Thyroid gland (tissue), 4 donors: ENCODE results near the gene SUCLG2. TPM values are rescaled to one million over a fixed set of nuclear protein-coding genes. Genes with fewer than 3 reads are reported as not detected.

Source experiments
- DNase-seq, 2 donors: peaks; one replicate each; pipeline ENCODE4 v3.0.0-alpha.2; 2019
- H3K27ac ChIP-seq, 3 donors: fragments of 200-600 bp; sonication (generic); 1 replicate in 2 of 3; 2 replicates in 1 of 3; pipeline ENCODE4 v1.5.1; 2016 to 2019; ENCODE audit warnings: mild to moderate bottlenecking in 1 of 3, moderate library complexity in 1 of 3
- H3K27me3 ChIP-seq: fragments of 200-600 bp; sonication (generic); one replicate; pipeline ENCODE4 v1.5.1; 2019
- H3K36me3 ChIP-seq, 2 donors: fragments of 200-600 bp; sonication (generic); one replicate each; pipeline ENCODE4 v1.5.1; 2016 to 2019
- H3K4me1 ChIP-seq, 2 donors: fragments of 200-600 bp; sonication (generic); one replicate each; pipeline ENCODE4 v1.5.1; 2017 to 2019
- H3K4me3 ChIP-seq, 3 donors: fragments of 200-600 bp; sonication (generic); replicated peaks in 1 of 3; 1 replicate in 2 of 3; 2 replicates in 1 of 3; pipeline ENCODE4 v1.5.1; 2016; ENCODE audit warnings: mild to moderate bottlenecking in 1 of 3
- H3K9me3 ChIP-seq: fragments of 200-600 bp; sonication (generic); one replicate; pipeline ENCODE4 v1.5.1; 2017
- POLR2A ChIP-seq, 2 donors: fragments of 450-650 bp; IDR thresholded peaks; one replicate each; pipeline ENCODE4 v1.6.1; 2017; ENCODE audit warnings: antibody characterized with exemption in 2 of 2, mild to moderate bottlenecking in 2 of 2, moderate library complexity in 1 of 2
- WGBS, 2 donors: methylation state at CpG; one replicate each; pipeline ENCODE4 v1.1.5; 2017; 5-methylcytosine and 5-hydroxymethylcytosine counted together
- intact Hi-C: fragments of 100-400 bp; cut with DNase I; formaldehyde crosslinking; loops from one replicate; pipeline ENCODE4 v1.15.1; 2023
- total RNA-seq, 4 donors: library from RNA; depleted of rRNA; stranded (reverse); fragments of >200 nt; gene quantifications; one replicate each; pipeline ENCODE4 v1.2.3, GENCODE V29; 2016
- TF ChIP-seq, protein P1 (sequence below), 6 experiments: fragments of 200-600 bp in 3 of 6; fragments of 450-650 bp in 3 of 6; sonication (generic) in 3 of 6; IDR thresholded peaks; one replicate each; pipeline ENCODE4 v1.5.1; 2016 to 2019; ENCODE audit warnings: antibody characterized with exemption in 6 of 6, mild to moderate bottlenecking in 2 of 6, inconsistent platforms in 1 of 6, moderate library complexity in 1 of 6

Gene SUCLG2
- total RNA-seq, 4 donors from 2014 or later: 64.4 to 70.9 (median 70.7) TPM

- WGBS, 2 donors: 52 to 66% methylated on average over 4 of the region's 4 CpGs
- no peak for DNase-seq
- intact Hi-C loops: no loop called here
Measured at GRCh38 chr3:67381667-67382272, 272.6 kb downstream of the SUCLG2 start.

GRCh38 chr3:67380118-67380517, 274.3 kb downstream of the SUCLG2 start:
- Histone ChIP-seq H3K36me3 (no peaks in the 10 kb centered on the region), H3K9me3 (no peaks in the 10 kb centered on the region), H3K27ac (no peak overlapping the region), H3K4me1 (peaks cover 0 to 5% of the 10 kb centered on the region in 2 donors), H3K27me3 (no peaks in the 10 kb centered on the region), H3K4me3 (no peak overlapping the region)
- DNase-seq: no peak
- intact Hi-C loops: no loop called here
- TF ChIP-seq POLR2A (IDR thresholded peaks at IDR 0.05): no peak
- TF ChIP-seq, protein P1, sequence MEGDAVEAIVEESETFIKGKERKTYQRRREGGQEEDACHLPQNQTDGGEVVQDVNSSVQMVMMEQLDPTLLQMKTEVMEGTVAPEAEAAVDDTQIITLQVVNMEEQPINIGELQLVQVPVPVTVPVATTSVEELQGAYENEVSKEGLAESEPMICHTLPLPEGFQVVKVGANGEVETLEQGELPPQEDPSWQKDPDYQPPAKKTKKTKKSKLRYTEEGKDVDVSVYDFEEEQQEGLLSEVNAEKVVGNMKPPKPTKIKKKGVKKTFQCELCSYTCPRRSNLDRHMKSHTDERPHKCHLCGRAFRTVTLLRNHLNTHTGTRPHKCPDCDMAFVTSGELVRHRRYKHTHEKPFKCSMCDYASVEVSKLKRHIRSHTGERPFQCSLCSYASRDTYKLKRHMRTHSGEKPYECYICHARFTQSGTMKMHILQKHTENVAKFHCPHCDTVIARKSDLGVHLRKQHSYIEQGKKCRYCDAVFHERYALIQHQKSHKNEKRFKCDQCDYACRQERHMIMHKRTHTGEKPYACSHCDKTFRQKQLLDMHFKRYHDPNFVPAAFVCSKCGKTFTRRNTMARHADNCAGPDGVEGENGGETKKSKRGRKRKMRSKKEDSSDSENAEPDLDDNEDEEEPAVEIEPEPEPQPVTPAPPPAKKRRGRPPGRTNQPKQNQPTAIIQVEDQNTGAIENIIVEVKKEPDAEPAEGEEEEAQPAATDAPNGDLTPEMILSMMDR (IDR thresholded peaks at IDR 0.05): no peak
- 96% methylated on average over 2 of the region's 2 CpGs for WGBS, 2 donors

More at GRCh38 chr3:67381667-67382272, 272.6 kb downstream of the SUCLG2 start:
- H3K9me3 ChIP-seq: no peaks in the 10 kb centered on the region
- H3K36me3 ChIP-seq: no peaks in the 10 kb centered on the region
- peaks cover 0 to 5% of the 10 kb centered on the region in 2 donors for H3K4me1 ChIP-seq
- no peak overlapping the region for H3K4me3 ChIP-seq
- no peak overlapping the region for H3K27ac ChIP-seq
- TF ChIP-seq, protein P1 (IDR thresholded peaks at IDR 0.05): peak; percentile 25 to 71 (median 54)
- TF ChIP-seq POLR2A (IDR thresholded peaks at IDR 0.05): no peak
- no peaks in the 10 kb centered on the region for H3K27me3 ChIP-seq

- Histone ChIP-seq H3K27me3 (no peaks in the 10 kb centered on the region), H3K36me3 (no peaks in the 10 kb centered on the region), H3K27ac (no peak overlapping the region), H3K9me3 (no peaks in the 10 kb centered on the region), H3K4me1 (no peaks in the 10 kb centered on the region), H3K4me3 (no peak overlapping the region)
- TF ChIP-seq POLR2A (IDR thresholded peaks at IDR 0.05): no peak
- TF ChIP-seq, protein P1 (IDR thresholded peaks at IDR 0.05): no peak
- 58 to 70% methylated on average over 3 of the region's 3 CpGs for WGBS, 2 donors
- intact Hi-C loops: no loop called here
- DNase-seq: peak; percentile 37 to 45
Measured at GRCh38 chr3:67377299-67377698, 277.1 kb downstream of the SUCLG2 start.

GRCh38 chr3:67376416-67376815, 278.0 kb downstream of the SUCLG2 start:
- TF ChIP-seq, protein P1 (IDR thresholded peaks at IDR 0.05): no peak
- no peak for TF ChIP-seq POLR2A (IDR thresholded peaks at IDR 0.05)
- H3K27me3 ChIP-seq: no peaks in the 10 kb centered on the region
- H3K9me3 ChIP-seq: no peaks in the 10 kb centered on the region
- H3K36me3 ChIP-seq: no peaks in the 10 kb centered on the region
- no peak for DNase-seq
- H3K27ac ChIP-seq: no peak overlapping the region
- H3K4me1 ChIP-seq: no peaks in the 10 kb centered on the region
- 95 to 100% methylated on average over 1 of the region's 1 CpG for WGBS, 2 donors
- intact Hi-C loops: no loop called here
- H3K4me3 ChIP-seq: no peak overlapping the region

GRCh38 chr3:67375976-67376375, 278.4 kb downstream of the SUCLG2 start:
- H3K36me3 ChIP-seq: no peaks in the 10 kb centered on the region
- no peak overlapping the region for H3K27ac ChIP-seq
- H3K4me1 ChIP-seq: no peaks in the 10 kb centered on the region
- DNase-seq: no peak
- no peak for TF ChIP-seq POLR2A (IDR thresholded peaks at IDR 0.05)
- TF ChIP-seq, protein P1 (IDR thresholded peaks at IDR 0.05): no peak
- intact Hi-C loops: no loop called here
- 87 to 90% methylated on average over 5 of the region's 5 CpGs for WGBS, 2 donors
- no peak overlapping the region for H3K4me3 ChIP-seq
- no peaks in the 10 kb centered on the region for H3K9me3 ChIP-seq
- no peaks in the 10 kb centered on the region for H3K27me3 ChIP-seq
